Tibial nerve (tissue), 3 donors: ENCODE data around the gene CHTF8.
"Not testable (repeated sequence)": the region's sequence is repeated elsewhere in the genome, so short reads cannot be mapped to it uniquely, and the experiment has no call there.

Source experiments
- POLR2A ChIP-seq, 2 donors: fragments of 450-650 bp; IDR thresholded peaks; one replicate each; pipeline ENCODE4 v1.6.1; 2017; ENCODE audit warnings: antibody characterized with exemption in 2 of 2, mild to moderate bottlenecking in 2 of 2, moderate library complexity in 2 of 2
- TF ChIP-seq, protein P1 (sequence below), 5 experiments: fragments of 200-600 bp in 3 of 5; fragments of 450-650 bp in 2 of 5; sonication (generic) in 3 of 5; IDR thresholded peaks; one replicate each; pipeline ENCODE4 v1.5.1; 2016 to 2019; ENCODE audit warnings: antibody characterized with exemption in 5 of 5, mild to moderate bottlenecking in 3 of 5, moderate library complexity in 2 of 5

DNA sequence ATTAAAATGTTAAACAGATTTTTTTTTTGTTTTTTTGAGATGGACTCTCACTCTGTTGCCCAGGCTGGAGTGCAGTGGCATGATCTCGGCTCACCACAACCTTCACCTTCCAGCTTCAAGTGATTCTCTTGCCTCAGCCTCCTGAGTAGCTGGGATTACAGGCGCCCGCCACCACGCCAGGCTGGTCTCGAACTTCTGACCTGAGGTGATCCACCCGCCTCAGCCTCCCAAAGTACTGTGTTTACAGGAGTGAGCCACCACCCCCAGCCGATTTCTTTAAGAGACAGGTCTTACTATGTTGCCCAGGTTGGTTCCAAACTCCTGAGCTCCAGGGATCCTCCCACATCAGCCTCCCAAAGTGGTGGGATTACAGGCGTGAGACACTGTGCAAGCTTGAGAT is 8.0 kb downstream of the CHTF8 start:
- not testable (repeated sequence) for TF ChIP-seq POLR2A (IDR thresholded peaks at IDR 0.05)
- TF ChIP-seq, protein P1, sequence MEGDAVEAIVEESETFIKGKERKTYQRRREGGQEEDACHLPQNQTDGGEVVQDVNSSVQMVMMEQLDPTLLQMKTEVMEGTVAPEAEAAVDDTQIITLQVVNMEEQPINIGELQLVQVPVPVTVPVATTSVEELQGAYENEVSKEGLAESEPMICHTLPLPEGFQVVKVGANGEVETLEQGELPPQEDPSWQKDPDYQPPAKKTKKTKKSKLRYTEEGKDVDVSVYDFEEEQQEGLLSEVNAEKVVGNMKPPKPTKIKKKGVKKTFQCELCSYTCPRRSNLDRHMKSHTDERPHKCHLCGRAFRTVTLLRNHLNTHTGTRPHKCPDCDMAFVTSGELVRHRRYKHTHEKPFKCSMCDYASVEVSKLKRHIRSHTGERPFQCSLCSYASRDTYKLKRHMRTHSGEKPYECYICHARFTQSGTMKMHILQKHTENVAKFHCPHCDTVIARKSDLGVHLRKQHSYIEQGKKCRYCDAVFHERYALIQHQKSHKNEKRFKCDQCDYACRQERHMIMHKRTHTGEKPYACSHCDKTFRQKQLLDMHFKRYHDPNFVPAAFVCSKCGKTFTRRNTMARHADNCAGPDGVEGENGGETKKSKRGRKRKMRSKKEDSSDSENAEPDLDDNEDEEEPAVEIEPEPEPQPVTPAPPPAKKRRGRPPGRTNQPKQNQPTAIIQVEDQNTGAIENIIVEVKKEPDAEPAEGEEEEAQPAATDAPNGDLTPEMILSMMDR (IDR thresholded peaks at IDR 0.05), result not testable (repeated sequence)
